WERI-Rb-1 (cell line): ENCODE data around the gene BRF1.

Experiments
- DNase-seq: peaks from one replicate; pipeline ENCODE4 v3.0.0-alpha.2; 2020
- H3K27ac ChIP-seq: fragments of 250-450 bp; sonication (Bioruptor Pico); 2 replicates; pipeline ENCODE4 v1.5.1; 2020; ENCODE audit warnings: mild to moderate bottlenecking, moderate library complexity
- H3K27me3 ChIP-seq: fragments of 250-450 bp; sonication (Bioruptor Pico); 2 replicates; pipeline ENCODE4 v1.5.1; 2021; ENCODE audit warnings: mild to moderate bottlenecking, low read depth, moderate library complexity; ENCODE audit not compliant: insufficient read depth, severe bottlenecking
- H3K36me3 ChIP-seq: fragments of 250-450 bp; sonication (Bioruptor Pico); 2 replicates; pipeline ENCODE4 v1.5.1; 2020; ENCODE audit warnings: mild to moderate bottlenecking, moderate library complexity
- H3K4me3 ChIP-seq: 2 replicates; pipeline ENCODE4 v1.5.1; 2011; ENCODE audit warnings: low read depth, mild to moderate bottlenecking, control low read depth, low read length
- H3K9me3 ChIP-seq: fragments of 250-450 bp; sonication (Bioruptor Pico); 2 replicates; pipeline ENCODE4 v1.5.1; 2021; ENCODE audit warnings: mild to moderate bottlenecking, moderate library complexity; ENCODE audit not compliant: severe bottlenecking
- TF ChIP-seq, protein P1 (sequence below): IDR thresholded peaks from 2 replicates; pipeline ENCODE4 v1.5.1; 2011; ENCODE audit warnings: low read depth, mild to moderate bottlenecking, control low read depth, inconsistent platforms, low read length

The BRF1 gene

DNA sequence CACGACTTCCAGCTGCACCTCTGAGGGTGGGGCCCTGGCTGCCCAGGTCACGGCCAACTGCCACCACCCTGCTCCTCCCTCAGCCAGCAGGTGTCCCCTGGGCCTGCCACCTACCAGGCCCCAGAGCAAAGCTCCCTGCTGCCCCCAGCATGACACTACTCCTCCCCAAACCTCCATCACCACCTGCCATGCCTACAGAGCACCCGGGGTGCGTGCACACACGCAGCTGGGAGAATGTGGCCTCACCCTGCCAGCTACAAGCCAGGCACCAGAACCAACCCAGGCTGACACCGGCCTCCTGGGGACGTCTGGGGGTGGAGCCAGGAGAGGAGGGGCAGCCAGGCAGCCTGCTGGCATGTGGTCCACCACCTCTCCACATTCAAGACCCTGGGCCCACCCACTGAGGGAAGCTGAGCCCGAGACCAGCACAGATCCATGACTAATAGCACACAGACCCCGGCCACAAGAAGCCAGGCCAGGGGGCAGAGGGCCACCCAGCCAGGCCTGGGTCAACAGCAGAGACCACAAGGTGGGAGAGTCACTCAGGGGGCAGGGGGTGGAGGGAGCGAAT lies 135.6 kb downstream of the BRF1 start:
- no peak overlapping the region for H3K4me3 ChIP-seq
- TF ChIP-seq, protein P1, sequence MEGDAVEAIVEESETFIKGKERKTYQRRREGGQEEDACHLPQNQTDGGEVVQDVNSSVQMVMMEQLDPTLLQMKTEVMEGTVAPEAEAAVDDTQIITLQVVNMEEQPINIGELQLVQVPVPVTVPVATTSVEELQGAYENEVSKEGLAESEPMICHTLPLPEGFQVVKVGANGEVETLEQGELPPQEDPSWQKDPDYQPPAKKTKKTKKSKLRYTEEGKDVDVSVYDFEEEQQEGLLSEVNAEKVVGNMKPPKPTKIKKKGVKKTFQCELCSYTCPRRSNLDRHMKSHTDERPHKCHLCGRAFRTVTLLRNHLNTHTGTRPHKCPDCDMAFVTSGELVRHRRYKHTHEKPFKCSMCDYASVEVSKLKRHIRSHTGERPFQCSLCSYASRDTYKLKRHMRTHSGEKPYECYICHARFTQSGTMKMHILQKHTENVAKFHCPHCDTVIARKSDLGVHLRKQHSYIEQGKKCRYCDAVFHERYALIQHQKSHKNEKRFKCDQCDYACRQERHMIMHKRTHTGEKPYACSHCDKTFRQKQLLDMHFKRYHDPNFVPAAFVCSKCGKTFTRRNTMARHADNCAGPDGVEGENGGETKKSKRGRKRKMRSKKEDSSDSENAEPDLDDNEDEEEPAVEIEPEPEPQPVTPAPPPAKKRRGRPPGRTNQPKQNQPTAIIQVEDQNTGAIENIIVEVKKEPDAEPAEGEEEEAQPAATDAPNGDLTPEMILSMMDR: peak; percentile 32
- no peak for DNase-seq
- H3K36me3 ChIP-seq: peaks cover 20% of the 10 kb centered on the region
- H3K27me3 ChIP-seq: no peaks in the 10 kb centered on the region
- H3K9me3 ChIP-seq: no peaks in the 10 kb centered on the region
- H3K27ac ChIP-seq: peak overlapping the region; percentile 24; the same call in 1 of the 2 replicates

DNA sequence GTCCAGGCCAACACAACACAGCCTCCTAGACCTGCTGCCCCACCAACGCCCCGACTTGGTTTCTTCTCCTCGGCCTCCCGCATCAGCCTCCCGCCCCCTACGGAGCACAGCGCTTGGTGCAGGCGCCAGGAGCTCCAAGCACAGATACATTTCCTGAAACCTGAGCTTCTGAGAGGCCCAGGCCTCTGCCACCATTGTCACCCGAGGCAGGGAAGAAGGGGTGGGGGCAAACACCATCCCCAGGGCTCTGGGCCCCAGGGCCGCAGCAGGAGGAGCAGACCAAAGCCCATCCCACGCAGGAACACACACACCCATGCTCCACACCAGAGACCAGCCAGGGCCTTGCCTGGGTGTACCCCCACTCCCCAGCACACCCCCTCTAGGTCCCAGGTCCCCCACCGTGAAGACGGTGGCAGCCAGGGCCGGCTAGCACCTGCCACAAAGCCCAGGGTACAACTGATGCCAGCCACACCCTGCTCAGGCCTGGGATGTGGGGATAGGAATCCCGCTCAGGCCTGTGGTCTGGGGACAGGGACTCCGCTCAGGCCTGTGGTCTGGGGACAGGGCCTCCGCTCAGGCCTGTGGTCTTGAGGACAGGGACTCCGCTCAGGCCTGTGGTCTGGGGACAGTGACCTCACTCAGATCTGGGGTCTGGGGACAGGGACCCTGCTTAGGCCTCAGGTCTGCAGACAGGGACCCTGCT lies 137.6 kb downstream of the BRF1 start:
- TF ChIP-seq, protein P1: no peak
- H3K36me3 ChIP-seq: peaks cover 20% of the 10 kb centered on the region
- DNase-seq: no peak
- H3K27me3 ChIP-seq: no peaks in the 10 kb centered on the region
- peak overlapping the region; percentile 26; the same call in 1 of the 2 replicates for H3K27ac ChIP-seq
- no peaks in the 10 kb centered on the region for H3K9me3 ChIP-seq
- no peak overlapping the region for H3K4me3 ChIP-seq

DNA sequence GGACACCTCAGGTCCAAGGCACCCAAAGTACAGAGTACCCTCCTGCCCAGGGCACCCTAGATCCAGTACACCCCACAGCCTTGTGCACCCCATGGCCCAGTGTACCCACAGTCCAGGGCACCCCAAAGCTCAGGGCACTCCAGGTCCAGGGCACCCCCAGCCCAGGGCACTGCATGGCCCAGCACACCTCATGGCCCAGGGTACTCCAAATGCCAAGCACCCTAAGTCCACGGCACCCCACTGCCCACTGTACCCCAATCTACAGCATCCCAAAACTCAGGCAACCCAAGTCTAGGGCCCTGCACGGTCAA lies 138.2 kb downstream of the BRF1 start:
- Histone ChIP-seq H3K4me3 (no peak overlapping the region), H3K36me3 (peaks cover 24% of the 10 kb centered on the region), H3K27ac (peak overlapping the region; percentile 52; the same call in 1 of the 2 replicates), H3K9me3 (no peaks in the 10 kb centered on the region), H3K27me3 (no peaks in the 10 kb centered on the region)
- DNase-seq: no peak
- TF ChIP-seq, protein P1: no peak

DNA sequence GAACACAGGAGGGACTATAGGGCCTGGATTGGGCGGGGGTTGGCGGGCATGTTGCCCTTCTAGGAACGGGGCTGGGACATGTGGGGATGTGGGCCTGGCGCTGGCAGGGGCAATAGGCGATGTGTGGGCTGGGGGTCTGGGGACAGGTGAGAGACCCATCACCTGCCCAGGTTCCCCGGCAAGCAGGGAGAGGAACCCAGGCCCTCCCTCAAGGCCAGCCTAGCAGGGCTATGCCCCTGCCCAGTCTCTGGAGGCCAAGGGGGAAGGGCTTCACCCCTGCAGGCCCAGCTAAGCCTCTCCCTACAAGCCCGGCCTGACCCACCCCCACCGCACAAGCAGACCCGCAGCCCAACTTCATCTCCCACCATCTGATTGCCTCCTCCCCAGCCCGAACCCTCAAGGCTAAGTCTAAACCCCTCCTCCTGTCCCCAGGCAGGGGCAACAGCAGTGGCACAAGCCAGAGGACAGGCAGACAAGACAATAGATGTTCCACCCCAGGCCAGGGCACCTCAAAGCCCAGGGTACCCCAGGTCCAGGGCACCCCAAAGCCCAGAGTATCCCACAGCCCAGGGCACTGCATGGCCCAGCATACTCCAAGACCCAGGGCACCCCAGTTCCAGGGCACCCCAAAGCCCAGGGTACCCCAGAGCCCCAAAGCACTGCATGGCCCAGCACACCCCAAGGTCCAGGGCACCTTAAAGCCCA lies 138.7 kb downstream of the BRF1 start:
- Histone ChIP-seq H3K27ac (peak overlapping the region; percentile 52), H3K4me3 (no peak overlapping the region), H3K27me3 (no peaks in the 10 kb centered on the region), H3K9me3 (no peaks in the 10 kb centered on the region), H3K36me3 (peaks cover 29% of the 10 kb centered on the region)
- DNase-seq: peak; percentile 58
- TF ChIP-seq, protein P1: no peak

DNA sequence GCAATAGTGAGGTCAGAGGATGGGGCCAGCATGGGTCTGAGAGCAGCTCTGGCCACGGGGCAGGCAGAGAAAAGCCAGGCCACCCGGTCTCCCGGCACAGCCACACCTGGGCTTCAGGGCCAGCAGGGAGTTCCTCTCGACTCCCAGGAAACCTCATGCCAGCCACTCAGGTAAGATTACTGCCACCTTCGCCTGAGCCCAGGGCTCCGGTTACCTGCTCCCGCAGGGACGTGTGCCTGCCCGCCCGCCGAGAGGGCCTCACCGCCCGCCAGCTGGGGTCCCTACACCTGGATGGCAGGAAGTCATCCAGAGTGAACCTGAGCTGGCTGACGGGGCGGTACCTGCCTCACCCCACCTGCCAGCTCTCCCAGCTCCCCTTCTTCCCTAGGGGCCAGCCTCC lies 139.5 kb downstream of the BRF1 start:
- no peak overlapping the region for H3K4me3 ChIP-seq
- H3K9me3 ChIP-seq: no peaks in the 10 kb centered on the region
- DNase-seq: no peak
- H3K27me3 ChIP-seq: no peaks in the 10 kb centered on the region
- H3K27ac ChIP-seq: peak overlapping the region; percentile 54; the same call in 1 of the 2 replicates
- peaks cover 24% of the 10 kb centered on the region for H3K36me3 ChIP-seq
- TF ChIP-seq, protein P1: no peak
